ENCODE data around the gene NXF1.
"Not testable (repeated sequence)": the region's sequence is repeated elsewhere in the genome, so short reads cannot be mapped to it uniquely, and the experiment has no call there.

Gene NXF1

DNA sequence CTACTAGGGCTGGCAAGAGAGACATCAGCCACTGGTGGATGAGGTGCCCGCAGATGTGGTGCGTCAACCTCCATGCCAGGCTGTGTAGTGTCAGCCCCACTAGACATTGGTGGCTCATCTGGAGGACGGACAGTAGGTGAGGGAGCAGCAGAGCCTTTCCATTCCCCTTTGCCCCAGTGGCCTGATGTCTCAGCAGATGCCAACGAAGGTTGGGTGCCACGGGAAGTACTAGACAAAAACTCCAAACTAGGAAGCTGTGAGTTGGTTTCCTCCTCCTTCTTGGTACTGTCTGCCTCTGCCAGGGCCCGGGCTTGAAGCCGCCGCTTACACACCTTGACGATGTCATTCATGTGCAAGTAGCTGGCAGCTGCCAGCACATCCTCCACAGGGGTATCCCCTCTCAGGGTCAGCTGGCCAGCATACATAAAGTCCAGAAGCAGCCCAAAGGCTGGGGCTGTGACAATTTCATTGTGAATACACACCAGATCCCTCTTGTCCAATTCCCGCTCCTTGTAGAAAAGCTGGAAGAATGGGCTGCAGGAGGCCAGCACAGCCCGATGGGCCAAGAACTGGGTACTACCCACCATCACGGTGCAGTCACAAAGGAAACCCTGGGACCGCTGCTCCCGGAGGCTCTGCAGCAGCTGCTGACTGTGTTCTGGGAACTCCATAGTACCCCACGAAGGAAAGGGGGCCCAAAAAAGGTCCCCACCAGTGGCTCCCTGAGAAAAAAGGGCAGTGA lies 52.1 kb downstream of the NXF1 start:
- no peak for DNase-seq (ENCODE audit: low spot score)
- TF ChIP-seq, protein P1, sequence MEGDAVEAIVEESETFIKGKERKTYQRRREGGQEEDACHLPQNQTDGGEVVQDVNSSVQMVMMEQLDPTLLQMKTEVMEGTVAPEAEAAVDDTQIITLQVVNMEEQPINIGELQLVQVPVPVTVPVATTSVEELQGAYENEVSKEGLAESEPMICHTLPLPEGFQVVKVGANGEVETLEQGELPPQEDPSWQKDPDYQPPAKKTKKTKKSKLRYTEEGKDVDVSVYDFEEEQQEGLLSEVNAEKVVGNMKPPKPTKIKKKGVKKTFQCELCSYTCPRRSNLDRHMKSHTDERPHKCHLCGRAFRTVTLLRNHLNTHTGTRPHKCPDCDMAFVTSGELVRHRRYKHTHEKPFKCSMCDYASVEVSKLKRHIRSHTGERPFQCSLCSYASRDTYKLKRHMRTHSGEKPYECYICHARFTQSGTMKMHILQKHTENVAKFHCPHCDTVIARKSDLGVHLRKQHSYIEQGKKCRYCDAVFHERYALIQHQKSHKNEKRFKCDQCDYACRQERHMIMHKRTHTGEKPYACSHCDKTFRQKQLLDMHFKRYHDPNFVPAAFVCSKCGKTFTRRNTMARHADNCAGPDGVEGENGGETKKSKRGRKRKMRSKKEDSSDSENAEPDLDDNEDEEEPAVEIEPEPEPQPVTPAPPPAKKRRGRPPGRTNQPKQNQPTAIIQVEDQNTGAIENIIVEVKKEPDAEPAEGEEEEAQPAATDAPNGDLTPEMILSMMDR (IDR thresholded peaks at IDR 0.05; ENCODE audit: borderline replicate concordance, control extremely low read depth, extremely low read depth, insufficient read depth, missing control alignments), result no peak
- in situ Hi-C loops (cut with MboI; ENCODE audit: low sequenced_read_pairs, unreplicated experiment), result no loop called here

DNA sequence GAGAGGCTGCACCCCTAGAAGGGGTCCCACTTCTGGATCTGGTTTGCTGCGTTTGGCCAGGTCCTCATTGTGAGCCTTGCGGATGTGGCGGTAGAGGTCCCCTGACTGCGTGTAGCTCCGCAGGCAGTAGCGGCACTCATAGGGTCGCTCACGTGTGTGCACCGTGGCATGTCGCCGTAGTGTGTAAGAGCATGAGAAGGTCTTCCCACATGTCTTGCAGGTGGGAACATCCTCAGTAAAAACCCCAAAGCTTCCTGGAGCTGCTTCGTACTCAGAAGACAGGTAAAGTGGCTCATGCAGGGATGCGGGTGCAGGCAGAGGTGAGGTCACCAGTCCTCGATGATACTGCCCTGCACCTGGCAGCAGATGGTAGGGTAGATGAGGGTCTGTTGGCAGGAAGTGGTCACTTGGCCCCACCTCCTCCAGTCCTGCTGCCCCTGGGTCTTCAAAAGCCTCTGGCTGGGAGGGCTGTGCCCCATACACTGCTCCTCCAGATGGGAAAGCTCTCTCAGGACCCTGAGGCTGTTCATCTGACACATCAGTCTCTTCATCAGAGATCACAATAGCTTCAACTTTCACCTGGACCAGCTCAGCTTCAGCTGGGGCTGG lies 53.0 kb downstream of the NXF1 start:
- no peak for DNase-seq (ENCODE audit: low spot score)
- TF ChIP-seq, protein P1 (IDR thresholded peaks at IDR 0.05; ENCODE audit: borderline replicate concordance, control extremely low read depth, extremely low read depth, insufficient read depth, missing control alignments), result no peak
- in situ Hi-C loops (cut with MboI; ENCODE audit: low sequenced_read_pairs, unreplicated experiment), result no loop called here

DNA sequence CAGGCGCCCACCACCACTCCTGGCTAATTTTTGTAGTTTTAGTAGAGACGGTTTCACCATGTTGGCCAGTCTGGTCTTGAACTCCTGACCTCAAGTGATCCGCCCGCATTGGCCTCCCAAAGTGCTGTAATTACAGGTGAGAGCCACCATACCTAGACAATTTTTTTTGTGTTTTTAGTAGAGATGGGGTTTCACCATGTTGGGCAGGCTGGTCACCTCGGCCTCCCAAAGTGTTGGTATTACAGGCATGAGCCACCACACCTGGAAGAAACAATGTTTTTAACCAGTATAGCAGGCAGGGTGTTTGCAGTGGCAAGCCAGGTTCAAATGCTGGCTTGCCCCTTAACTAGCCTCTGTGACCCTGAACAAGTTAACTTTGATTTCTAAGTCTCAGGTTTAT lies 55.3 kb downstream of the NXF1 start:
- DNase-seq (ENCODE audit: low spot score); in situ Hi-C loops (cut with MboI; ENCODE audit: low sequenced_read_pairs, unreplicated experiment): not testable (repeated sequence)

DNA sequence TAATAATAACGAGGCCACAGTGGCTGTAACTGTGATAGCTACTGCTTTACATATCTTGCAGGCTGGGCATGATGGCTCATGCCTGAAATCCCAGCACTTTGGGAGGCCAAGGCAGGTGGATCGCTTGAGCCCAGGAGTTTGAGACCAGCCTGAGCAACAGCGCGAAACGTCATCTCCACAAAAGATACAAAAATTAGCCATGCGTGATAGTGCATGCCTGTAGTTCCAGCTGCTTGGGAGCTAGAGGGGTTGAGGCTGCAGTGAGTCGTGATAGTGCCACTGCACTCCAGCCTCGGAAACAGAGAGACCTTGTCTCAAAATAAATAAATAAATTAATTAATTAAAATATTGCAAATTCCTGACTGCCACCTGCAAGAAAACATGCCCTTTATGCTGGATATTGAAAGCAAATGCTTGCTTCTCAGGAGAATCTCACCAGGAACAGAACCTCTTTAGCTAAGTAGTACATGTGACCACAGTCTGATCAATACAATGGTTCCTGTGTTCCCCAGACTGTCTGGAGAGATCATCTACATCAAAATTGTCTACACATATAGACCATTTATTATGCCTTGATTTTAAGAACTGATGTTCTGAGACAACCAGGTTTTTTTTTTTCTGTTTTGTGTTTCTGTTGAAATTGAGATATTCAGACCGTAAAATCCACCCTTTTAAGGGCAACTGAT lies 57.6 kb downstream of the NXF1 start:
- DNase-seq (ENCODE audit: low spot score), result no peak
- in situ Hi-C loops (cut with MboI; ENCODE audit: low sequenced_read_pairs, unreplicated experiment), result no loop called here
- TF ChIP-seq, protein P1 (IDR thresholded peaks at IDR 0.05; ENCODE audit: borderline replicate concordance, control extremely low read depth, extremely low read depth, insufficient read depth, missing control alignments), result no peak

Data from GM13976 (cell line).